BE2C (cell line): ENCODE measurements around the gene MAP4K4.

Experiments used
- DNase-seq: peaks from one replicate; pipeline ENCODE4 v3.0.0-alpha.2; 2020
- H3K27me3 ChIP-seq: fragments of 250-450 bp; sonication (Bioruptor Pico); 2 replicates; pipeline ENCODE4 v1.5.1; 2020; ENCODE audit warnings: mild to moderate bottlenecking
- H3K36me3 ChIP-seq: fragments of 250-450 bp; sonication (Bioruptor Pico); 2 replicates; pipeline ENCODE4 v1.5.1; 2020; ENCODE audit warnings: mild to moderate bottlenecking
- H3K4me1 ChIP-seq: fragments of 250-450 bp; sonication (Bioruptor Pico); 2 replicates; pipeline ENCODE4 v1.5.1; 2020
- H3K4me3 ChIP-seq: 2 replicates; pipeline ENCODE4 v1.5.1; 2011; ENCODE audit warnings: low read depth, low read length
- H3K9me3 ChIP-seq: fragments of 250-450 bp; sonication (Bioruptor Pico); 2 replicates; pipeline ENCODE4 v1.5.1; 2020
- CTCF ChIP-seq: IDR thresholded peaks from 2 replicates; pipeline ENCODE4 v1.5.1; 2012; ENCODE audit warnings: mild to moderate bottlenecking, low read depth, low read length

The MAP4K4 gene

GRCh38 chr2:101841679-101842327 lies 144.3 kb downstream of the MAP4K4 start:
- H3K36me3 ChIP-seq = no peaks in the 10 kb centered on the region

GRCh38 chr2:101842471-101842870 lies 145.0 kb downstream of the MAP4K4 start:
- no peak for DNase-seq
- no peak overlapping the region for H3K4me3 ChIP-seq
- H3K36me3 ChIP-seq = no peaks in the 10 kb centered on the region
- H3K4me1 ChIP-seq = no peaks in the 10 kb centered on the region
- H3K9me3 ChIP-seq = no peaks in the 10 kb centered on the region
- no peaks in the 10 kb centered on the region for H3K27me3 ChIP-seq
- no peak for TF ChIP-seq CTCF

More at GRCh38 chr2:101841679-101842327, 144.3 kb downstream of the MAP4K4 start:
- Histone ChIP-seq H3K4me1 (no peaks in the 10 kb centered on the region), H3K9me3 (no peaks in the 10 kb centered on the region), H3K27me3 (no peaks in the 10 kb centered on the region), H3K4me3 (no peak overlapping the region)
- TF ChIP-seq CTCF = no peak
- DNase-seq = no peak

- no peak for TF ChIP-seq CTCF
- no peak for DNase-seq
- Histone ChIP-seq H3K4me1 (no peaks in the 10 kb centered on the region), H3K36me3 (no peaks in the 10 kb centered on the region), H3K4me3 (no peak overlapping the region), H3K27me3 (no peaks in the 10 kb centered on the region), H3K9me3 (no peaks in the 10 kb centered on the region)
Measured at GRCh38 chr2:101843048-101843447, 145.5 kb downstream of the MAP4K4 start.

- no peaks in the 10 kb centered on the region for H3K36me3 ChIP-seq
- TF ChIP-seq CTCF = no peak
- no peak for DNase-seq
- H3K9me3 ChIP-seq = no peaks in the 10 kb centered on the region
- no peaks in the 10 kb centered on the region for H3K4me1 ChIP-seq
- H3K27me3 ChIP-seq = no peaks in the 10 kb centered on the region
- no peak overlapping the region for H3K4me3 ChIP-seq
Measured at GRCh38 chr2:101843471-101843870, 146.0 kb downstream of the MAP4K4 start.

GRCh38 chr2:101844055-101844635 lies 146.6 kb downstream of the MAP4K4 start:
- no peak for TF ChIP-seq CTCF
- H3K36me3 ChIP-seq = no peaks in the 10 kb centered on the region
- no peaks in the 10 kb centered on the region for H3K4me1 ChIP-seq
- DNase-seq = no peak
- H3K27me3 ChIP-seq = no peaks in the 10 kb centered on the region
- no peak overlapping the region for H3K4me3 ChIP-seq
- no peaks in the 10 kb centered on the region for H3K9me3 ChIP-seq

- no peaks in the 10 kb centered on the region for H3K9me3 ChIP-seq
- DNase-seq = no peak
- TF ChIP-seq CTCF = no peak
- no peaks in the 10 kb centered on the region for H3K27me3 ChIP-seq
- H3K4me1 ChIP-seq = no peaks in the 10 kb centered on the region
- no peak overlapping the region for H3K4me3 ChIP-seq
- no peaks in the 10 kb centered on the region for H3K36me3 ChIP-seq
Measured at GRCh38 chr2:101846973-101847372, 149.5 kb downstream of the MAP4K4 start.
